A549 (cell line): ENCODE results near the gene MYOG.

ENCODE experiments used
- CEBPB ChIP-seq, 2 experiments: fragments of >200 bp in 1 of 2; sonication (Bioruptor Twin) in 1 of 2; formaldehyde crosslinking in 1 of 2; IDR thresholded peaks; 2 replicates each; pipeline ENCODE4 v1.6.1; 2012 to 2016
- CTCF ChIP-seq: fragments of >200 bp; sonication (Bioruptor Twin); formaldehyde crosslinking; IDR thresholded peaks from 3 replicates; pipeline ENCODE4 v1.5.1; 2016
- POLR2A ChIP-seq: IDR thresholded peaks from 2 replicates; pipeline ENCODE4 v1.6.1; 2012; ENCODE audit warnings: mild to moderate bottlenecking, low read length
- RCOR1 ChIP-seq: fragments of 150-350 bp; IDR thresholded peaks from 2 replicates; pipeline ENCODE4 v1.6.1; 2014; ENCODE audit warnings: antibody characterized with exemption, low read length, low read depth
- SREBF2 ChIP-seq: fragments of 450-650 bp; IDR thresholded peaks from 2 replicates; pipeline ENCODE4 v1.6.1; 2014; ENCODE audit warnings: mild to moderate bottlenecking, moderate library complexity
- TF ChIP-seq, protein P1 (sequence below): IDR thresholded peaks from 2 replicates; pipeline ENCODE4 v1.6.1; 2012; ENCODE audit warnings: low read depth, borderline replicate concordance

DNA sequence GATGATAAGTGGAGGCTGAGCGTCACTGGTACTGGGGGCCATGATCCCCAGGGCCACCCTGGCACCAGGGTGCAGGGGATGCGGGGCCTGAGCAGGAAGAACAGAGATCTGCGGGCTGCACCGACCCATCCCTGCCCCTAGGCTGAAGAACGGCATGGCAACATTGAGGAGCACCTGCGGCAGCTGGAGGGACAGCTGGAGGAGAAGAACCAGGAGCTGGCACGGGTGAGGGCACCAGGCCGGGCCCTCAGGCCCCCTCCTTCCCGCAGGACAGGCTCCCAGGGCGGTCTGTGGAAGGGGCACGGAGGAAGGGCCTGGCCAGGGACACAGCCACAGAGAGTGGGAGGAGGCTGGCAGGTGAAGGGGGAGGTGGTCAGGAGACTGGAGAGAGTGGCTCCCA, 37.7 kb downstream of the MYOG start:
- TF ChIP-seq CTCF (no peak), POLR2A (no peak), RCOR1 (no peak), SREBF2 (no peak), CEBPB (IDR thresholded peaks at IDR 0.05) (no peak)
- TF ChIP-seq, protein P1, sequence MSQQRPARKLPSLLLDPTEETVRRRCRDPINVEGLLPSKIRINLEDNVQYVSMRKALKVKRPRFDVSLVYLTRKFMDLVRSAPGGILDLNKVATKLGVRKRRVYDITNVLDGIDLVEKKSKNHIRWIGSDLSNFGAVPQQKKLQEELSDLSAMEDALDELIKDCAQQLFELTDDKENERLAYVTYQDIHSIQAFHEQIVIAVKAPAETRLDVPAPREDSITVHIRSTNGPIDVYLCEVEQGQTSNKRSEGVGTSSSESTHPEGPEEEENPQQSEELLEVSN, result no peak
